IMR-90 (cell line): ENCODE measurements around the gene LDHAL6A. TPM values are rescaled to one million over a fixed set of nuclear protein-coding genes. Genes with fewer than 3 reads are reported as not detected.

Source experiments
- ATAC-seq: fragments of 200-7000 bp; cut with Tn5 transposase; 2 replicates; pipeline ENCODE4 v1.9.1; 2020; ENCODE audit warnings: low read depth, mild to moderate bottlenecking, moderate library complexity
- BruUV-seq: library from RNA; stranded (reverse); fragments of 400-500 nt; replicated peaks from 2 replicates; lab custom pipeline; 2021; lab: Mats Ljungman, UMichigan
- CTCF ChIA-PET: fragments of 300-600 bp; formaldehyde crosslinking; extraction: SDS; loops from one replicate; lab custom pipeline; 2021; ENCODE audit warnings: antibody characterized with exemption; lab: Yijun Ruan, JAX
- POLR2A ChIA-PET: fragments of 300-600 bp; sonication (Branson Sonifier 250); formaldehyde crosslinking; loops from one replicate; lab custom pipeline; 2022; ENCODE audit warnings: antibody characterized with exemption; ENCODE audit not compliant: unreplicated experiment; lab: Charles Lee
- DNase-seq: peaks from one replicate; pipeline ENCODE4 v3.0.0; 2013
- H2AFZ ChIP-seq: replicated peaks from 2 replicates; pipeline ENCODE3; 2013; ENCODE audit warnings: low read length, mild to moderate bottlenecking; ENCODE audit not compliant: poor library complexity
- H2AK5ac ChIP-seq: 2 replicates; pipeline ENCODE4 v1.6.1; 2013; ENCODE audit warnings: low read depth, low read length, inconsistent platforms
- H2AK9ac ChIP-seq: replicated peaks from 2 replicates; pipeline ENCODE3; 2013; ENCODE audit warnings: mild to moderate bottlenecking, low read depth, low read length, moderate library complexity; ENCODE audit not compliant: poor library complexity
- H2BK120ac ChIP-seq: 2 replicates; pipeline ENCODE4 v1.6.1; 2013; ENCODE audit warnings: low read depth, low read length, inconsistent platforms
- H2BK15ac ChIP-seq: 3 replicates; pipeline ENCODE4 v1.6.1; 2013; ENCODE audit warnings: low read depth, low read length, inconsistent platforms
- H2BK20ac ChIP-seq: 2 replicates; pipeline ENCODE4 v1.6.1; 2013; ENCODE audit warnings: low read depth, mild to moderate bottlenecking, inconsistent platforms, low read length, moderate library complexity
- H2BK5ac ChIP-seq: 2 replicates; pipeline ENCODE4 v1.6.1; 2013; ENCODE audit warnings: mild to moderate bottlenecking, low read depth, low read length, inconsistent platforms; ENCODE audit not compliant: poor library complexity, severe bottlenecking
- H3K14ac ChIP-seq: replicated peaks from 2 replicates; pipeline ENCODE4 v1.6.1; 2013; ENCODE audit warnings: low read depth, low read length, inconsistent platforms
- H3K18ac ChIP-seq: 2 replicates; pipeline ENCODE4 v1.6.1; 2013; ENCODE audit warnings: low read depth, low read length, control low read depth
- H3K23ac ChIP-seq: 2 replicates; pipeline ENCODE4 v1.6.1; 2013; ENCODE audit warnings: low read depth, low read length, inconsistent platforms
- H3K27ac ChIP-seq: 2 replicates; pipeline ENCODE4 v1.5.1; 2013; ENCODE audit warnings: mild to moderate bottlenecking, control low read depth, low read length; ENCODE audit not compliant: insufficient read depth
- H3K27me3 ChIP-seq: 2 replicates; pipeline ENCODE4 v1.6.1; 2013; ENCODE audit warnings: low read length; ENCODE audit not compliant: control insufficient read depth, insufficient read depth
- H3K36me3 ChIP-seq: 2 replicates; pipeline ENCODE4 v1.6.1; 2013; ENCODE audit warnings: low read length, mixed read lengths; ENCODE audit not compliant: control insufficient read depth, insufficient read depth
- H3K4ac ChIP-seq: 2 replicates; pipeline ENCODE4 v1.6.1; 2013; ENCODE audit warnings: low read depth, low read length, inconsistent platforms
- H3K4me1 ChIP-seq: 2 replicates; pipeline ENCODE4 v1.6.1; 2013; ENCODE audit warnings: low read length, mixed read lengths; ENCODE audit not compliant: control insufficient read depth, insufficient read depth
- H3K4me2 ChIP-seq: 2 replicates; pipeline ENCODE4 v1.6.1; 2013; ENCODE audit warnings: low read depth, mild to moderate bottlenecking, control low read depth, low read length, moderate library complexity
- H3K4me3 ChIP-seq: 2 replicates; pipeline ENCODE4 v1.5.1; 2013; ENCODE audit warnings: low read depth, mild to moderate bottlenecking, control low read depth, low read length, moderate library complexity; ENCODE audit not compliant: insufficient read depth
- H3K56ac ChIP-seq: 2 replicates; pipeline ENCODE4 v1.6.1; 2013; ENCODE audit warnings: low read length, inconsistent platforms; ENCODE audit not compliant: insufficient read depth; ENCODE audit errors: extremely low read depth
- H3K79me1 ChIP-seq, 2 experiments: 2 replicates each; pipeline ENCODE4 v1.6.1; 2013; ENCODE audit warnings: low read length in 2 of 2, inconsistent platforms in 1 of 2, low read depth in 1 of 2
- H3K9ac ChIP-seq: 2 replicates; pipeline ENCODE4 v1.6.1; 2013; ENCODE audit warnings: low read depth, low read length, control low read depth
- H3K9me1 ChIP-seq: 2 replicates; pipeline ENCODE4 v1.6.1; 2013; ENCODE audit warnings: low read length, inconsistent platforms; ENCODE audit not compliant: insufficient read depth
- H3K9me3 ChIP-seq: 2 replicates; pipeline ENCODE4 v1.6.1; 2013; ENCODE audit warnings: low read length; ENCODE audit not compliant: control insufficient read depth, insufficient read depth
- H4K20me1 ChIP-seq: 2 replicates; pipeline ENCODE4 v1.6.1; 2013; ENCODE audit warnings: low read length, inconsistent platforms; ENCODE audit not compliant: insufficient read depth
- H4K5ac ChIP-seq: 2 replicates; pipeline ENCODE4 v1.6.1; 2013; ENCODE audit warnings: mild to moderate bottlenecking, low read depth, low read length, control low read depth
- H4K8ac ChIP-seq, 2 experiments: 2 replicates each; pipeline ENCODE4 v1.6.1; 2013; ENCODE audit warnings: low read depth in 2 of 2, low read length in 2 of 2, control low read depth in 1 of 2, inconsistent platforms in 1 of 2
- H4K91ac ChIP-seq: 2 replicates; pipeline ENCODE4 v1.6.1; 2013; ENCODE audit warnings: low read depth, low read length, inconsistent platforms; ENCODE audit not compliant: insufficient read depth
- BHLHE40 ChIP-seq: fragments of 150-350 bp; IDR thresholded peaks from 2 replicates; pipeline ENCODE4 v1.6.1; 2016; ENCODE audit warnings: mild to moderate bottlenecking, low read depth, low read length
- CHD1 ChIP-seq: IDR thresholded peaks from 2 replicates; pipeline ENCODE4 v1.6.1; 2012; ENCODE audit warnings: low read depth, low read length, improper control_type of control experiment
- CTCF ChIP-seq: conservative IDR thresholded peaks from 2 replicates; pipeline ENCODE4 v1.5.1; 2012; ENCODE audit warnings: mild to moderate bottlenecking, low read depth, low read length, improper control_type of control experiment
- ELK1 ChIP-seq: fragments of 150-350 bp; IDR thresholded peaks from 2 replicates; pipeline ENCODE4 v1.6.1; 2016; ENCODE audit warnings: low read depth, mild to moderate bottlenecking, low read length, moderate library complexity, borderline replicate concordance
- MAFK ChIP-seq: IDR thresholded peaks from 2 replicates; pipeline ENCODE4 v1.6.1; 2012; ENCODE audit warnings: low read depth, low read length, improper control_type of control experiment
- MAZ ChIP-seq: IDR thresholded peaks from 2 replicates; pipeline ENCODE4 v1.6.1; 2012; ENCODE audit warnings: low read depth, mild to moderate bottlenecking, low read length, improper control_type of control experiment, moderate library complexity, borderline replicate concordance
- RFX5 ChIP-seq: IDR thresholded peaks from 2 replicates; pipeline ENCODE4 v1.8.0; 2012; ENCODE audit warnings: low read depth, mild to moderate bottlenecking, low read length, moderate library complexity
- SMC3 ChIP-seq: fragments of 150-350 bp; IDR thresholded peaks from 2 replicates; pipeline ENCODE4 v1.6.1; 2016; ENCODE audit warnings: low read depth, mild to moderate bottlenecking, antibody characterized with exemption, low read length, moderate library complexity
- USF2 ChIP-seq: fragments of 150-350 bp; IDR thresholded peaks from 2 replicates; pipeline ENCODE4 v1.6.1; 2017; ENCODE audit warnings: mild to moderate bottlenecking, antibody characterized with exemption, low read length, low read depth
- whole genome bisulfite sequencing, 2 experiments: methylation state at CpG; one replicate each; pipeline versions ENCODE4 v1.1.5 to v1.1.7; 2013; ENCODE audit warnings: missing lambda C conversion rate in 2 of 2; ENCODE audit not compliant: insufficient read length in 1 of 2; ENCODE audit errors: extremely low coverage in 2 of 2; 5-methylcytosine and 5-hydroxymethylcytosine counted together
- dilution Hi-C: fragments of 300-500 bp; cut with HindIII; formaldehyde crosslinking; loops from one replicate; pipeline ENCODE4 v1.14.3; 2018; ENCODE audit warnings: low sequenced_read_pairs; ENCODE audit not compliant: unreplicated experiment
- in situ Hi-C: fragments of 300-500 bp; cut with MboI; formaldehyde crosslinking; loops from 3 replicates; pipeline ENCODE4 v1.14.3; 2019; ENCODE audit warnings: low sequenced_read_pairs, inconsistent platforms, mixed read lengths
- intact Hi-C: fragments of 100-400 bp; cut with micrococcal nuclease; formaldehyde crosslinking; loops from 2 replicates; pipeline ENCODE4 v1.10.0; 2022
- polyA plus RNA-seq, 3 experiments: library from polyadenylated mRNA; depleted of rRNA; stranded (reverse); fragments of >200 nt; gene quantifications; 2 replicates each; pipeline ENCODE4 v1.2.3, GENCODE V29; 2012; ENCODE audit warnings: low replicate concordance in 1 of 3
- total RNA-seq: library from RNA; depleted of rRNA; stranded (reverse); fragments of >200 nt; gene quantifications from 2 replicates; pipeline ENCODE4 v1.2.3, GENCODE V29; 2012

LDHAL6A gene
- total and polyA plus RNA-seq, 2 of the 4 experiments (the other 2 are of a cell fraction), result not detected

GRCh38 chr11:18498039-18498438, 42.4 kb downstream of the LDHAL6A start:
- no peak overlapping the region for H2BK20ac ChIP-seq
- H2BK120ac ChIP-seq, result no peak overlapping the region
- no peak overlapping the region for H4K91ac ChIP-seq
- H3K4me3 ChIP-seq, result no peak overlapping the region
- no peak for TF ChIP-seq CHD1
- TF ChIP-seq USF2, result no peak
- TF ChIP-seq RFX5, result no peak
- no peak for TF ChIP-seq SMC3
- TF ChIP-seq CTCF, result no peak
- TF ChIP-seq BHLHE40, result no peak
- TF ChIP-seq MAZ, result no peak
- no peak for TF ChIP-seq MAFK
- no peak for TF ChIP-seq ELK1
- H4K20me1 ChIP-seq, result no peaks in the 10 kb centered on the region
- no peak overlapping the region for H3K18ac ChIP-seq
- peaks cover 23% of the 10 kb centered on the region for H3K36me3 ChIP-seq
- no peak overlapping the region for H3K4ac ChIP-seq
- intact Hi-C loops, result no loop called here
- ChIA-PET CTCF (no interaction called here), POLR2A (no interaction called here)
- no peak overlapping the region for H4K8ac ChIP-seq
- no peak overlapping the region for H3K14ac ChIP-seq
- no peak for ATAC-seq
- no peaks in the 10 kb centered on the region for H3K9me1 ChIP-seq
- 83% methylated on average over 1 of the region's 1 CpG; no CpG with 5 or more reads in 1 of the 2 experiments for WGBS, 2 experiments
- no peak overlapping the region for H4K5ac ChIP-seq
- DNase-seq, result no peak
- no peak overlapping the region for H3K9ac ChIP-seq
- H2AFZ ChIP-seq, result no peak overlapping the region
- no peak overlapping the region for H3K27ac ChIP-seq
- in situ Hi-C loops, result no loop called here
- no peaks in the 10 kb centered on the region for H3K27me3 ChIP-seq
- no peak overlapping the region for H3K4me2 ChIP-seq
- peaks cover 3 to 6% of the 10 kb centered on the region in 2 experiments; a peak in 2 of 4 replicates for H3K79me1 ChIP-seq
- H3K56ac ChIP-seq, result no peak overlapping the region
- H2BK15ac ChIP-seq, result no peak overlapping the region
- H3K4me1 ChIP-seq, result peaks cover 2% of the 10 kb centered on the region; the same call in 1 of the 2 replicates
- no TSS peak for BruUV-seq
- no peak overlapping the region for H2AK9ac ChIP-seq
- no peaks in the 10 kb centered on the region for H3K9me3 ChIP-seq
- H2BK5ac ChIP-seq, result no peak overlapping the region
- dilution Hi-C loops, result no loop called here
- no peak overlapping the region for H2AK5ac ChIP-seq
- no peak overlapping the region for H3K23ac ChIP-seq
